Neural crest cell (in vitro differentiated cells): ENCODE measurements around the gene LEPR. TPM values are rescaled to one million over a fixed set of nuclear protein-coding genes. Genes with fewer than 3 reads are reported as not detected.

ENCODE experiments used
- DNase-seq: peaks from one replicate; pipeline ENCODE4 v3.0.0; 2021; ENCODE audit warnings: low read depth, mixed read lengths, low spot score
- H3K27ac Mint-ChIP-seq: one replicate; pipeline ENCODE4 v1.8.0; 2021; ENCODE audit warnings: mild to moderate bottlenecking, mixed read lengths; ENCODE audit not compliant: unreplicated experiment
- H3K27me3 Mint-ChIP-seq: 2 replicates; pipeline ENCODE4 v1.8.0; 2021; ENCODE audit warnings: low read depth, mild to moderate bottlenecking, mixed read lengths
- H3K36me3 Mint-ChIP-seq: 2 replicates; pipeline ENCODE4 v1.8.0; 2021; ENCODE audit warnings: low read depth, mild to moderate bottlenecking, mixed read lengths
- H3K4me1 Mint-ChIP-seq: 2 replicates; pipeline ENCODE4 v1.8.0; 2021; ENCODE audit warnings: mixed read lengths
- H3K4me3 Mint-ChIP-seq: one replicate; pipeline ENCODE4 v1.8.0; 2021; ENCODE audit warnings: mild to moderate bottlenecking, mixed read lengths
- H3K9me3 Mint-ChIP-seq: 2 replicates; pipeline ENCODE4 v1.8.0; 2021; ENCODE audit warnings: mixed read lengths
- total RNA-seq: library from RNA; stranded (reverse); gene quantifications from 2 replicates; pipeline ENCODE4 v1.2.1, GENCODE V29; 2021
- TF ChIP-seq, protein P1 (sequence below): fragments of 200-600 bp; sonication (generic); conservative IDR thresholded peaks from 2 replicates; pipeline ENCODE4 v1.5.0; 2021; ENCODE audit warnings: antibody characterized with exemption, mild to moderate bottlenecking

Gene LEPR
- total RNA-seq, 1 donor from 2014 or later = 2.7 TPM

DNA sequence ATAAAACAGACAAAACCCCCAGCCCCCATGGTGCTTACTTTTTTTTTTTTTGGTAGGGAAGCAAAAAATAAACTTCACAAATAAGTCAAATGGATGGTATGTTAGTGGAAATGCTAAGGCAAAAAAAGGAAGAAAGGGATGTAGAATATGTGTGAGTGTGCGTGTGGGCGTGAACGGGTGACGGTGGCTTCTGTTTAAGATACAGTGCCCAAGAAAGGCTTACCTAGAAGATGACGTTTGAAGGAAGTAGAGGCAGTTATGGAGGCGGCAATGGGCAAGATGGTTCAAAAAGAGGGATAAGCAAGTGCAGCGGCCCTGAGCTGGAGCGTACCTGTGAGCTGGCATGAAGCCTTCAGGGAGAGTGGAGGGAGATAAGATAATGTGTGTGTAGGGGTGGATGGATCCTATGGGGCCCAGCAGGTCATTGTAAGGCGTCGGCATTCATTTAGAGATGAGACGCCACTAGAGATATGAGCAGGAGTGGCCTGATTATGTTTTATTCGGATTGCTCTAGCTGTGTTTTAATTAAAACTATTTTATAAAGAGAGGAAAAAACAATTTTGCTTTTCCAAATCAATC is 19.9 kb downstream of the LEPR start:
- Mint-ChIP-seq H3K9me3 (no peaks in the 10 kb centered on the region), H3K36me3 (peaks cover 2% of the 10 kb centered on the region), H3K27ac (peak overlapping the region; percentile 53), H3K4me3 (no peak overlapping the region), H3K4me1 (no peaks in the 10 kb centered on the region), H3K27me3 (no peaks in the 10 kb centered on the region)
- TF ChIP-seq, protein P1, sequence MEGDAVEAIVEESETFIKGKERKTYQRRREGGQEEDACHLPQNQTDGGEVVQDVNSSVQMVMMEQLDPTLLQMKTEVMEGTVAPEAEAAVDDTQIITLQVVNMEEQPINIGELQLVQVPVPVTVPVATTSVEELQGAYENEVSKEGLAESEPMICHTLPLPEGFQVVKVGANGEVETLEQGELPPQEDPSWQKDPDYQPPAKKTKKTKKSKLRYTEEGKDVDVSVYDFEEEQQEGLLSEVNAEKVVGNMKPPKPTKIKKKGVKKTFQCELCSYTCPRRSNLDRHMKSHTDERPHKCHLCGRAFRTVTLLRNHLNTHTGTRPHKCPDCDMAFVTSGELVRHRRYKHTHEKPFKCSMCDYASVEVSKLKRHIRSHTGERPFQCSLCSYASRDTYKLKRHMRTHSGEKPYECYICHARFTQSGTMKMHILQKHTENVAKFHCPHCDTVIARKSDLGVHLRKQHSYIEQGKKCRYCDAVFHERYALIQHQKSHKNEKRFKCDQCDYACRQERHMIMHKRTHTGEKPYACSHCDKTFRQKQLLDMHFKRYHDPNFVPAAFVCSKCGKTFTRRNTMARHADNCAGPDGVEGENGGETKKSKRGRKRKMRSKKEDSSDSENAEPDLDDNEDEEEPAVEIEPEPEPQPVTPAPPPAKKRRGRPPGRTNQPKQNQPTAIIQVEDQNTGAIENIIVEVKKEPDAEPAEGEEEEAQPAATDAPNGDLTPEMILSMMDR = no peak
- DNase-seq = no peak

- Mint-ChIP-seq H3K4me1 (no peaks in the 10 kb centered on the region), H3K27ac (no peak overlapping the region), H3K36me3 (peaks cover 2% of the 10 kb centered on the region), H3K9me3 (no peaks in the 10 kb centered on the region), H3K4me3 (no peak overlapping the region), H3K27me3 (no peaks in the 10 kb centered on the region)
- TF ChIP-seq, protein P1 = no peak
- no peak for DNase-seq
Measured at GRCh38 chr1:65440915-65441314, 20.4 kb downstream of the LEPR start.

GRCh38 chr1:65441464-65441863 is 21.0 kb downstream of the LEPR start:
- H3K36me3 Mint-ChIP-seq = peaks cover 2% of the 10 kb centered on the region
- TF ChIP-seq, protein P1 = no peak
- H3K4me1 Mint-ChIP-seq = no peaks in the 10 kb centered on the region
- no peak overlapping the region for H3K4me3 Mint-ChIP-seq
- no peaks in the 10 kb centered on the region for H3K27me3 Mint-ChIP-seq
- no peaks in the 10 kb centered on the region for H3K9me3 Mint-ChIP-seq
- DNase-seq = no peak
- no peak overlapping the region for H3K27ac Mint-ChIP-seq

DNA sequence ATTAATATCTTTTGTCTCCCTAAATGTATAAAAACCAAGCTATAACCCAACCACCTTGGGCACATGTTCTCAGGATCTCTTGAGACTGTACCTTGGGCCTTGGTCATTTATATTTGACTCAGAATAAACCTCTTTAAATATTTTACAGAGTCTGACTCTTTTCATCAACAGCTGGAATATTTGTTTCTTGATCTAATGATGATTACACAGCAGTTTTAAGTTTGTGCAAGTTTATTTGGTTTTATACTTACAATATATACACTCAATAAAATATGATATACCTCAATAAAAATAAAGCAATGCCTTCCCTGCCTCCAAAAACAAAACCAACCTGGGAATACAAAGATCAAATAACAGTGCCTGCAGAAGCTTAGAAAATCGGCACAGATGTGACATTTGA is 22.0 kb downstream of the LEPR start:
- Mint-ChIP-seq H3K27me3 (no peaks in the 10 kb centered on the region), H3K4me3 (no peak overlapping the region), H3K27ac (no peak overlapping the region), H3K36me3 (peaks cover 2% of the 10 kb centered on the region), H3K9me3 (no peaks in the 10 kb centered on the region), H3K4me1 (no peaks in the 10 kb centered on the region)
- TF ChIP-seq, protein P1 = no peak
- DNase-seq = no peak

DNA sequence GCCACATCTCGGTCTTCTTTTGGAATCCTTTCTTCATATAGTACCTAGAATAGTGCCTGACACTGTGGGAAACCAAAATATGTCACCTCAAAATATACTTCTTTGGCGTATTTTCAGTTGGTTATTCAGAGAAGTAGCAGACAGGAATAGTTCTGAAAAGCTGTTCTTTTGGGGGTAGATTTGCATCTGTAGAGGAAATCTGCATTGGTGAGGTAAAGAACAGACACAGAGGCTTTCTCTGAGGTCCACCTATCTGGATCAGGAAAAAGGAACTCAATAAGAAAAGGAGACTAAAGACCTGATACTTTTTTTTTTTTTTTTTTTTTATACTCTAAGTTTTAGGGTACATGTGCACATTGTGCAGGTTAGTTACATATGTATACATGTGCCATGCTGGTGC is 23.2 kb downstream of the LEPR start:
- Mint-ChIP-seq H3K27ac (no peak overlapping the region), H3K4me1 (no peaks in the 10 kb centered on the region), H3K4me3 (no peak overlapping the region), H3K9me3 (no peaks in the 10 kb centered on the region), H3K36me3 (peaks cover 2% of the 10 kb centered on the region), H3K27me3 (no peaks in the 10 kb centered on the region)
- DNase-seq = no peak
- TF ChIP-seq, protein P1 = no peak
